Activated CD8-positive, alpha-beta memory T cell treated with anti-CD3 and anti-CD28 coated beads for 48 hours (primary cell): Measurements from ENCODE around the gene PRKRIP1.
"Not testable (repeated sequence)": the region's sequence is repeated elsewhere in the genome, so short reads cannot be mapped to it uniquely, and the experiment has no call there.

ENCODE experiments used
- DNase-seq, 3 experiments: peaks; one replicate each; pipeline ENCODE4 v3.0.0-alpha.2; 2020; ENCODE audit warnings: low read depth in 2 of 3, low spot score in 2 of 3

The PRKRIP1 gene

DNA sequence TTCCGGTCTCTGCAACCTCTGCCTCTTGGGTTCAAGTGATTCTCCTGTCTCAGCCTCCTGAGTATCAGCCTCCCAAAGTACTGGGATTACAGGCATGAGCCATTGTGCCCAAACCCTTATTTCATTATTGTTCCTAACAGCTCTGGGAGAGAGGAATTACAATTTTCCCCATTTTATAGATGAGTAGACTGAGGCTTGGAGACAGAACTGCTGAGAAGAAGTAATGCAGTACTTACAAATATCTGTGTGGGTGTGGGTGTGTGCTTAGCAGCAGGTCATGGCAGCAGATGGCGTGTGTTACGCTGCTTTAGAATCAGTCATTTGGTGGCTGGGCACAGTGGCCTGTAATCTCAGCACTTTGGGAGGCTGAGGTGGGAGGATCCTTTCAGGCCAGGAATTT lies 7.4 kb downstream of the PRKRIP1 start:
- DNase-seq: no peak

DNA sequence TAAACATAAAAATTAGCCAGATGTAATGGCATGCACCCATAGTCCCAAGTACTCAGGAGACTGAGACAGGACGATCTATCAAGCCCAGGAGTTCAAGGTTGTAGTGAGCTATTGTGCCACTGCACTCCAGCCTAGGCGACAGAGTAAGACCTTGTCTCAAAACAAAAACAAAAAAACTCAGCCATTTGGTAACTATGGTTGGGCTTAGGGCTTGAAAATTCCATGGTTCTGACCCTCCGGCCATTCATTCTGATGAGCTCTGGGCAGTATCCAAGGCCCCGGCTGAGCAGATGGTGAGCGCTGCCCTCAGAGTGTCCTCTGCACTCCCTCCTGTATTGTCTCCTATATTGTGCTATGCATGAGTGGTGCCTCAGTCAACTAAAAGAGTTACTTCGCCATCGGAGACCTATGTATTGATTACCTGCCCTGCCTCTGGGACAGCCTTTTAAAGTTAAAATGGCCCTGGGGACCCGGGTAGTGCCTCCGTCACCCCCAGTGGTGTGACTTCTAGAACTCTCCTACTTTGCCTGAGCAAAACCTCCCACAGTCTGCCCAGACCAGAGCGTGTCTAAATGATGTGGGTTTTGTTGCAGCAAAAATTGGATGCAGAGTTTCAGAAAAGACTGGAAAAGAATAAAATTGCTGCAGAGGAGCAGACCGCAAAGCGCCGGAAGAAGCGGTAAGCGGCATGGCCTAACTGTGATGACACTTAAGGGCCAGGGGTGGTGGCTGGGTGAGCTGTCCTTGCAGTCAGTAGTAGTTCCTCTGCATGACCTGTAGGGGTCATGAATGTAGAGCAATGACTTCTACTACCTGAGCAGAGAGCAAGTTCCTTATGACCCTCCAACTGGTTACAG lies 8.1 kb downstream of the PRKRIP1 start:
- DNase-seq: no peak

DNA sequence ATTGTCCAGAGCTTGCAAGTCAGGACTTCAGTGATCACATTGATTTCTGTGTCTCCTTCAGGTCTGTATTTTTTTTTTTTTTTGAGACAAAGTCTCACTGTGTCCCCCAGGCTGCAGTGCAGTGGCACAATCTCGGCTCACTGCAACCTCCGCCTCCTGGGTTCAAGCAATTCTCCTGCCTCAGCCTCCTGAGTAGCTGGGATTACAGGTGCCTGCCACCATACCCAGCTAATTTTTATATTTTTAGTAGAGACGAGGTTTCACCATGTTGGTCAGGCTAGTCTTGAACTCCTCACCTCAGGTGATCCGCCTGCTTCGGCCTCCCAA lies 8.7 kb downstream of the PRKRIP1 start:
- not testable (repeated sequence) for DNase-seq

DNA sequence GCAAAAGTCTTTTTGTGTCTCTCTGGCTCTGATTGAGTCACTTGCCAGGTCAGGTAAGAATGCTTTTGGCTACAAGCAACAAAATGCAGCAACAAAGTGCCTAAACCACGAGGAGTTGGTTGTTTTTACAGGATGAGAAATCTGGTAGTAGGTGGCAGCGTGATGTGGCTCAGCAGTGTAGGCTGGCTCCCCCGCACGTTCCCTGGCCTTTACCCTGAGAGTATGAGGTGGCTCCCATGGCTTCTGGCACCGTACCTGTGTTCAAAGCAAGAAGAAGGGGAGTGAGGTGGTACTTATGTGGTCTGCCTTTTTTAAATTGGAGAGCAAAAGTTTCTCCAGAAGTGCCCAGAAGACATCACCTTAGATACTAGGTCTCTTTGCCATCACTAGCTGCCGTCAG lies 11.7 kb downstream of the PRKRIP1 start:
- no peak for DNase-seq

DNA sequence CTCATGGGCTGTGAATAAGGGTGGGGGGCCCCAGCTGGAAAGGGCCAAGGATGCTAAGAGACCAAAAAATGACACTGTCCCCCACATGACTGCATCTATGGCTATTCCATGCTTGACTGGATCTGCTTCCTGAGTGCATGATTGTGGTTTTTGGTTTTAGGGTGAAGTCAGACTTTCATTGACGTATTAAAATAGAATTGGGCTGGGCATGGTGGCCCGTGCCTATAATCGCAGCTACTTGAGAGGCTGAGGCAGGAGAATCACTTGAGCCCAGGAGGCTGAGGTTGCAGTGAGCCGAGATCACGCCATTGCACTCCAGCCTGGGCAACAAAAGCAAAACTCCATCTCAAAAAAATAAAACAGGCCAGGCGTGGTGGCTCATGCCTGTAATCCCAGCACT lies 12.4 kb downstream of the PRKRIP1 start:
- not testable (repeated sequence) for DNase-seq

DNA sequence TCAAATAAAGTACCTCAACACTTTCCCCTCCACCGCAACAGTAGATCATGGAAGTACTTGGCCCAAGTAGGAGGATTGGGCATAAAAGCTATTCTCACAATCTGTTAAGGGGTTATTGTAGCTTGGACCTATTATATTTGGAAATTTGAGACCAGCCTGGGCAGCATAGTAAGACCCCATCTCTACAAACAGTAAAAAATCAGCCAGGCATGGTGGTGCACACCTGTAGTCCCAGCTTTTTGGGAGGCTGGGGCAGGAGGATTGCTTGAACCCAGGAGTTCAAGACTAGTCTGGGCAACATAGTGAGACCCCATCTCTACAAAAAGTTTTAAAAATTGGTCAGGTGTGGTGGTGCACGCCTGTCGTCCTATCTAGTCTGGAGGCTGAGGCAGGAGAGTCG lies 13.2 kb downstream of the PRKRIP1 start:
- DNase-seq: no peak

DNA sequence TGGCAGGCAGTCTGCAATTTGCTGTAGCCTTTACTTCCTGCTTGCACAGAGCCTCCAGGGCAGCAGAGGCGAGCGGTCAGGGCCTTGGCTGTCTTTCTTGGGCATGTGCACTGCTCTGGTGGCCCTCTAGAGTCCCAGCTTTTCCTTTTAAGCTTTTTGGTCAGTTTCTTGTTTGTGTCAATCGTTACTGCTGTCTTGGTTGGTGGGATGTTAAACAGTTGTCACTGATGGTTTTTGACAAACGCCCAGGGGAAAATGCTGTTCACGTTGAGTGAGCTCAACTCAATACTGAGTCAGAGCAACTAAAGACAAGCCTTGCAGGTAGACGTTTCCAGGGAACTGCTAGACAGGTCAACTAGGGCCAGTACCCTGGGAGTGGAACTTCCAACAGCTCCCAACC lies 14.0 kb downstream of the PRKRIP1 start:
- DNase-seq: no peak

DNA sequence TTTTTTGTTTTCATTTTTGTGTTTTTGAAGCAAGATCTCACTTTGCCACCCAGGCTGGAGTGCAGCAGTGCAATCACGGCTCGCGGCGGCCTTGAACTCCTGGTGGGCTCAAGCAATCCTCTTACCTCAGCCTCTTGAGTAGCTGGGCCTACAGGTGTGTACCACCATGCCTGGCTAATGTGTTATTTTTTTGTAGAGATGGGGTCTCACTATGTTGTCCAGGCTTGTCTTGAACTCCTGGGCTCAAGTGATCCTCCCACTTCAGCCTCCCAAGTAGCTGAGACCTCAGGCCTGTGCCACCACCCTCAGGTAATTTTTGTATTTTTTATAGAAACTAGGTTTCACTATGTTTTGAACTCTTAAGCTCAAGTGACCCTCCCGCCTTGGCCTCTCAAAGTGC lies 14.8 kb downstream of the PRKRIP1 start:
- DNase-seq: no peak

DNA sequence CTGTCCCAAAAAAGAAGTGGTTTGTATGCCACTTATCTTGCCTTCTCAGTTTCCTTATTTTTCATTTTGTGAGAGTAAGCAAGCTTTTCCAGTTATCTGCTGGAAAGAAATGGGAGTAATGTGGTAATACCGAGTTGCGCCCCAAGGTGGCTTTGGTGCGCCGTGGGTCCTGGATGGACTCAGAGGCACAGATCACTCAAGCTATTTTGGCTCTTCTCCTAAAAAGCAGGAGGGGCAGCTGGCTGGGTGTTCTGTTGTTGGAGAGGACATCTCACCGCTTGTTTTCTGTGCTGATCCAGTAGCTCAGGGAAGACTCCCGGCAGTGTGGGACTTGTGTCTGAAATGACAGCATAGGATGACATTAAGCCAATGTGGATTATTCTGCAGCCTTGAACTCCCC lies 16.4 kb downstream of the PRKRIP1 start:
- DNase-seq: no peak

DNA sequence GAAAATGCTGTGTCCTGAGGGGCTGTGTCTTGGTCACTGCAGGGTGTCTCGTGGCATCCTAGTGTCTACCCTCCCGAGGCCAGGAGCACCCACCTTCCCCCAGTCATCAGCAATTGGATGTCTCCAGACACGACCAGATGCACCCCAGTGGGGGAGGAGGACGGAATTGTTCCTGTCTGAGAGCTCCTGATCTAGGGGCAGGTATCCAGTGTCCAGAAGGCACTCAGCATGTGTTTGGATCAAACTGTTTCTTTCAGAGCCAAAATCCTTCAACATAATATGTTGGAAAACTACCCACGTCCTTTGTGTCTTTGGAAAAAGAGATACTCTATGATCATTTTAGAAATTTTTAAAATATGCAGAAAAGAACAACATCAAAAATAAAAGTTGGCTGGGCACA lies 16.9 kb downstream of the PRKRIP1 start:
- DNase-seq: no peak

DNA sequence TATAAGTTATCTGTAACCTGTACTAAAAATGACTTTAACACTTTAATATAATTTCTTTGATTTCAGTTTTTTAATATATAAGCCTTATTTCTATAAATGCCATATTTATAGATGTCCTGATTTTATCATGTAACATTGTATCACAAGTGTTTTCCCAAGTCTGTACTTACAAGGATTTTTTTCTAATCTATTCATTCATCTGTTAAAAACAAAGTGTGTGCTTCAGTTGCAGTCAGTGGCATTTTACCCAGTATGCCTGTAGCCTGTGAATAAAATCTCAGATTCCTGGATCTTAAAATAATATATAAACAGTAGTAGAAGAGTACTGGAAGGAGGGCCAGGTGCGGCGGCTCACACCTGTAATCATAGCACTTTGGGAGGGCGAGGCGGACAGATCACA lies 17.4 kb downstream of the PRKRIP1 start:
- DNase-seq: no peak

DNA sequence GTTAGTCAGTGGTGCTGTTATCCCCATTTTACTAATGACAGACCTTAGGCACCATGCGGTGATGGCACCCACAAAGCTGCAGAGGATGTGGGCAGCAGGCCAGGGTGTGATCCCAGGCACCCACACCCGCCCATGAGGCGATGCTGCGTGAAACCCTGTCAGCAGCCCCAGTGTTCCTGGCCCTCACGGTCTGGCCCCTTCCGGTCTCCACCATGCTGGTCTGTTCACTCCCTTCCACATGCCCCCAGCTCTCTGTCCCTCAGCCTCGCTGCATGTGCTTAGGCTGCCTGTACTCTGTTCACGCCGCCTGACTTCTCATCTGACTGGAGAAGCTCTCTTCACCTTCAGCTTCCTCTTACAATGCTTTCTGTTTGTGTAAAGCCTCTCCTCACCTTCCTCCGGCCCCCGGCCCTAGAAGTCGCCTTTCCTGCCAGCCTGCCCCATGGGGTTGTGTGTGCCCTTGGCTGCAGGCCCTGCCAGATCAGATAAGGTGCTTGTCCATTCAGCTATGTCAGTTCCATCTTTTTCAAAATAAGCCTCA lies 19.6 kb downstream of the PRKRIP1 start:
- peak in 1 of 3 experiments; percentile 46 for DNase-seq

DNA sequence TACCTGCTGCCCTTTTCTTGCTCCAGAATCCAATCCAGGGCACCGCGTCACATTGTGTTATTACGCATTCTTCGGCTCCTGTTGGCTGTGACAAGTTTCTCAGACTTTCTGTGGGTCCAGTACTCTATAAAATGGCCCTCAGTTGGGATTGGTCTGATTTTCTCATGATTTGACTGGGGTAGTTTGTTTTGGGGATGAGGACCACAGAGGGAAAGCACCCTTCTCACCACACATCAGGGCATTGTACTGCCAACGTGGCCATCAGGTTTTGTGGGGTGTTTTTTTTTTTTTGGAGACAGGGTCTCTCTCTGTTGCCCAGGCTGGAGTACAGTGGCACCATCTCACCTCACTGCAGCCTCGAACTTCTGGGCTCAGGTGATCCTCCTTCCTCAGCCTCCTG lies 20.2 kb downstream of the PRKRIP1 start:
- DNase-seq: no peak

DNA sequence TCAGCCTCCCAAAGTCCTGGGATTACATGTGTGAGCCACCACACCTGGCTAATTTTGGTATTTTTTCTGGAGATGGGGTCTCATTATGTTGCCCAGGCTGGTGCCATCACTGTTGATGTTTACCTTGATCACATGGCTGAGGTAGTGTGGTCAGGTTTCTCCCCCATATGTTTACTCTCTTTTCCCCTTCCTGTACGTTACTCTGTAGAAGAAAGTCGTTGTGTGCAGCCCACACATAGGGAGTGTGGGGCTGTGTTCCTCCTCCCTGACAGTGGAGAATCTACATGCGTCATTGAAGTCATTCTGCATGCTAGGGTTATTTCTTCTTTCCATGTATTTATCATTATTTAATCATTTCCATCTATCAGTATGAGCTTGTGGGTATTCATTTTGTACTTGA lies 20.9 kb downstream of the PRKRIP1 start:
- DNase-seq: no peak

DNA sequence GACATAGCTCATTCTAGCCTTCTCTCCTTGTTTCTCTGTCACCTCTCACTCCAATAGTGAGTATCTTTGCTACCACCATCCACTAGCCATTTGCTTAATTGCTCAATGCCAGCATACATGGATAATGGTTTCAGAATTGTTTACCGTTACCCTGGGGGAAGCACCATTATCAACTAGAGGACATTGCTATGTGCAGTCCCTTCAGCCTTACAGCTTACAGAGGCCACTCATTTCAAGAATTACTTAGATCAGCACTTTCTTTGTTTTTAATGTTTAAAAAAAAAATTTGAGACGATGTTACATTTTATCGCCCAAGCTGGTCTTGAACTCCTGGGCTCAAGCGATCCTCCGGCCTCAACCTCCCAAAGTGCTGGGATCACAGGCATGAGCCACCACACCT lies 22.4 kb downstream of the PRKRIP1 start:
- no peak for DNase-seq

DNA sequence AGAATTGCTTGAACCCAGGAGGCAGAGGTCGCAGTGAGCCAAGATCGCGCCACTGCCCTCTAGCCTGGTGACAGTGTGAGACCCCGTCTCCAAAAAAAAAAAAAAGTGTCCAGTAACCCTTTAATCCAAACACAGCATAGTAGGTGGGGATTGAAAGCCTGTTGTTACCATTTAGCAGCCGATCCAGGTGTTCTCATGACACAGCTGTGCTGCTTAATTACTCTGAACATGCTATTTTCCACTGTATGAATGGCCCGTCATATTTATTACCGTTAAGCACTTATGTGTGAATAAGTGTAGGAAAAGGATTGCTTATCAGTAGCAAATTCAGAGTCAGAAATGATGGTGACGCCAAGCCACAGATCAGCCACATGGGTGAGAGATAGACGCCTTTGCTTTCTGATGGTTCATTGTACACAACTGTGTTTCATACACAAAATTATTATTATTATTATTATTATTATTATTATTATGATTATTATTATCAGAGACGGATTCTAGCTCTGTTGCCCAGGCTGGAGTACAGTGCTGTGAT lies 25.6 kb downstream of the PRKRIP1 start:
- no peak for DNase-seq

DNA sequence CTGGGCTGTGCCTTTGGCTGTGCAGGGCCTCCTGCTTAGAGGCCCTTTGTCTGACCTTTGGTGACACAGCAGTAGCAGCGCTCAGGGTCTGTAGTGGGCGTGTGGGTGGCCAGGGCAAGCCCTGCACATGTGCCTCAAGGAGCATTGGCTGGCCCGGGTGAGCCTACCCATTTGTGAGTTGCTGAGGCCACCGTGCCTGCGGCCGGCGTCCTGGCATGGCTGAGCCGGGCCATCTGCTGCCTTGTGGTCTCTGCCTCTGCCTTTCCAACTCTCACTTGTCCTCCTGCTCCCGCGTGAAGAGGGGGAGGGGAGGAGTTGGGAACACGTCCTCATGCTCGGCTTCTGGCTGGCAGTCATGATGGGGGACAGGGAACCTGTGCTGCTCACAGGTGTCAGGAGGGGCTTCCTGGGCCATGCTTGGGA lies 28.0 kb downstream of the PRKRIP1 start:
- DNase-seq: no peak

DNA sequence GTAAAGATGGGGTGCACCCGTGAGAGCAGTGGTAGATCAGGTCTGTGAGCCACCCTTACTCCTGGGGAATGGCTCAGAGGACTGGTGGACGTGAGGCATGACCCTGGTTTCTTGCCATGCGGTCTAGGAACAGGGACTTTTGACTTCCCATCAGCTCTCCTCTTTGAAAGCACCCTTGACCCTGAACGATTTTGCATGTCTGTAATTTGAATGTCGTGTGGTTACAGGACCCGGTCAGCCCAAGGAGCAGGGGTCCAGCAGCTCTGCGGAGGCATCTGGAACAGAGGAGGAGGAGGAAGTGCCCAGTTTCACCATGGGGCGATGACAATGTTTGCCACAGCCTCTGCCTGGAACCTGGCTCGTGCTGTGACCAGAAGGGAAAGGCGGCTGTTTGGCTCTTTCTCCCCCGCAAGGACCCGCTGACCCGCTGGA lies 28.6 kb downstream of the PRKRIP1 start:
- DNase-seq: no peak

DNA sequence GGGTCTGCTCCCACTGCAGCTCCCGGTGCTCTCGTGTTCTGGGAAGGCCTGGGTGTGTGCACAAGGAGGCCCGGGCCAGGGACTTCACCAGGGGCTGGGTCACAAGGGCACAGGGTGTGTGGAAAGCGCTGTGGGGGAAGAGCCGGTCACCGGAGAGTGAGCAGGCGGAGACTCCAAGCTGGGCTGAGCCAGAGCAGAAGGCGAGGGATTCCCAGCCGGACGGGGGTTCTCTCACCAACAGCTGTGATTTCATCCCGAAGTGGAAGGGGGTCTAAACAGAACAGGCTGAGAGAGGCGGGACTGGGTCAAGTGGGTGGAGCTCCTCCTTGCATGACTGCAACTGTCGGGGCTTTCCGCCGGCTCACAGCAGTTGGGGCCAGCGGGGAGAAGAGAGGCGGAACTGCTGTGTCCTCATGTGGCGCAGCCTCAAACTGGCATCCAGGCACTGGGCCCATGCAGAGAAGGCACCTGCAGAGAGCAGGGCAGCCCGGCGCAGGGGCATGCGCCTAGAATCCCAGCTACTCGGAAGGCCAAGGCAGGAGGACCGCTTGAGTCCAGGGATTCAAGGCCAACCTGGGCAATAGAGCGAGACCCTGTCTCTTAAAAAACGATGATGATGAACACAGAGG lies 29.6 kb downstream of the PRKRIP1 start:
- peak; percentile 56 to 70 (median 65) for DNase-seq

DNA sequence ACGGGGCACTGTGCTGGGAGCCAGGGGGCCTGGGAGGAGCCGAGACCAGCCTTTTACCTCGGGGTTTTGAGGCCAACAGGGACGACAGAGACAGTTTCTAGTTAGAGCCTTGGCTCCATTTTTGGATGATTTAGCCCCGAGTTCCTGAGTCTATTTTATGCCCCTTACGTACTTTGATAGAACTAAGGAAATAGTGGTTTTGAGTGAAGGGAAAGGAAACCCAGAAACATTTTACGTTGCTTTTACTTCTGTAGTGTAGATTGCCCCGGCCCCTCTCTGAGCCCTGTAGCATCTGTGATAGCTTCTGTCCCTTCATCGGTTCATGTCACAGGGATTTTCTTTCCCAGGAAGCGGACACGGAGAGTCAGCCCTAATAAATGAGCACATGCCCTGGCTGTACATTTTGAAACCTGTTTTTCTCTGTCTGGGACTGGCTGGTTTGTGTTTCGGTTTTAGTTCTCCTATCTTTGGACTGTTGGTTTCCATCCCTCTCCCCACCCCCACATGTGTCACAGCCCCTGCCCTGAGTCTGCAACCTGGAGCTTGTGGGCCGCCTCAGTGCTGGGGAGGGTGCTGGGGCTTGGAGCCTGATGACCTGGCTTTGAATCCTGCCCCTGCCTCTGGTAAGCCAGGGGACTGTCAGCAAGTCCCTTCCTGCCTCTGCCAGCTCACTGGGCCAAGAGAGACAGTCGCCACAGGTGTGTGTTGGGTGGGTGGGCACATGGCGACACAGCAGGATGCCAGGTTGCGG lies 30.3 kb downstream of the PRKRIP1 start:
- peak in 1 of 3 experiments; percentile 60 for DNase-seq

DNA sequence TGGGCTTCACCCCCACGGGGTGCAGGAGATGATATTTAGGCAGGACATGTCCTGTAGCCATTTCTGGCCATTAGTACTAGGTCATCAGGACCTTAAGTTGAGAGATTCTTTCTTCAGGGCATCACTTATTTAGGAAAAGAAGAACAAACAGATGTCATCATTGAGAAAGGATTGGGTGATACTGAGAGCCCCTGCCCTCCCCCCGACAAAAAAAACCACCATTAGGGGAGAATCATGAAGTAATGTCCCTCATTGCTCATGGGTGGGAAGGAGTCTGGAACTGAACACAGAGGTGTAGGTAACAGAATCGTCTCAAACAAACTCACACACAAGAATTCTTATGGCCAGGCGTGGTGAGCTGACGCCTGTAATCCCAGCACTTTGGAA lies 30.8 kb downstream of the PRKRIP1 start:
- no peak for DNase-seq
